HCT116 (cell line): ENCODE data around the gene MRRF. TPM values are rescaled to one million over a fixed set of nuclear protein-coding genes. Genes with fewer than 3 reads are reported as not detected.

Experiments
- ATAC-seq: fragments of 200-7000 bp; cut with Tn5 transposase; 2 replicates; pipeline ENCODE4 v1.9.1; 2020; ENCODE audit warnings: mild to moderate bottlenecking, moderate library complexity
- BruUV-seq: library from RNA; stranded (reverse); fragments of 400-500 nt; replicated peaks from 2 replicates; lab custom pipeline; 2021; lab: Mats Ljungman, UMichigan
- CTCF ChIA-PET: fragments of 300-600 bp; sonication (Branson Sonifier 250); formaldehyde crosslinking; loops from one replicate; lab custom pipeline; 2021; ENCODE audit warnings: antibody characterized with exemption; lab: Charles Lee
- POLR2A ChIA-PET: fragments of 300-600, 350-600 bp; sonication (Branson Sonifier 250); formaldehyde crosslinking; loops from one replicate; lab custom pipeline; 2021; ENCODE audit warnings: antibody characterized with exemption; lab: Charles Lee
- RAD21 ChIA-PET, 2 experiments: fragments of 300-600 bp; sonication (Branson Sonifier 250); formaldehyde crosslinking; loops; one replicate each; lab custom pipeline; 2023; ENCODE audit warnings: low total read pairs in 2 of 2; ENCODE audit not compliant: uncharacterized antibody in 2 of 2, unreplicated experiment in 2 of 2, low non-redundant PET in 1 of 2; lab: Charles Lee
- DNase-seq: peaks from one replicate; pipeline ENCODE4 v3.0.0-alpha.2; 2010; ENCODE audit warnings: low read depth, low spot score
- H2AFZ ChIP-seq: fragments of 200-600 bp; shearing (Covaris generic), sonication (generic); 2 replicates; pipeline ENCODE4 v1.6.1; 2017; ENCODE audit warnings: low read depth, mixed run types, mixed read lengths, antibody characterized with exemption, low read length; ENCODE audit not compliant: poor library complexity, severe bottlenecking
- H3K27ac ChIP-seq: 2 replicates; pipeline ENCODE4 v1.5.1; 2012; ENCODE audit warnings: low read depth, low read length
- H3K27me3 ChIP-seq: fragments of 200-600 bp; sonication (generic); 2 replicates; pipeline ENCODE4 v1.6.1; 2016; ENCODE audit warnings: mixed run types, low read length, mixed read lengths; ENCODE audit not compliant: insufficient read depth
- H3K36me3 ChIP-seq, 2 experiments: fragments of 200-500 bp in 1 of 2; fragments of 200-600 bp in 1 of 2; sonication (Bioruptor generic) in 1 of 2; sonication (generic) in 1 of 2; 2 replicates each; pipeline versions ENCODE4 v1.5.1 to v1.6.1; 2014 to 2016; ENCODE audit warnings: low read length in 2 of 2, inconsistent platforms in 1 of 2, mixed read lengths in 1 of 2, mixed run types in 1 of 2; ENCODE audit not compliant: insufficient read depth in 2 of 2, control insufficient read depth in 1 of 2
- H3K4me1 ChIP-seq, 2 experiments: fragments of 200-600 bp in 1 of 2; sonication (generic) in 1 of 2; 2 replicates each; pipeline versions ENCODE4 v1.5.1 to v1.6.1; 2012 to 2017; ENCODE audit warnings: low read length in 2 of 2, inconsistent platforms in 1 of 2, mild to moderate bottlenecking in 1 of 2, mixed read lengths in 1 of 2, mixed run types in 1 of 2, moderate library complexity in 1 of 2; ENCODE audit not compliant: insufficient read depth in 2 of 2, control insufficient read depth in 1 of 2
- H3K4me2 ChIP-seq: fragments of 200-600 bp; sonication (generic); 2 replicates; pipeline ENCODE4 v1.6.1; 2017; ENCODE audit warnings: mixed run types, low read length, mixed read lengths
- H3K4me3 ChIP-seq, 2 experiments: fragments of 200-600 bp in 1 of 2; sonication (generic) in 1 of 2; replicated peaks in 1 of 2; 2 replicates each; pipeline ENCODE4 v1.5.1; 2011 to 2016; ENCODE audit warnings: low read length in 2 of 2, control low read depth in 1 of 2, low read depth in 1 of 2, mild to moderate bottlenecking in 1 of 2, mixed read lengths in 1 of 2, mixed run types in 1 of 2
- H3K79me2 ChIP-seq: fragments of 200-600 bp; sonication (generic); 2 replicates; pipeline ENCODE4 v1.6.1; 2017; ENCODE audit warnings: mild to moderate bottlenecking, mixed run types, low read length, moderate library complexity, mixed read lengths; ENCODE audit not compliant: insufficient read depth
- H3K9ac ChIP-seq: fragments of 200-600 bp; sonication (generic); 2 replicates; pipeline ENCODE4 v1.6.1; 2016; ENCODE audit warnings: low read length, mixed read lengths
- H3K9me2 ChIP-seq: fragments of 200-600 bp; sonication (generic), shearing (Covaris generic); 2 replicates; pipeline ENCODE4 v1.6.1; 2017; ENCODE audit warnings: mixed run types, mild to moderate bottlenecking, moderate library complexity; ENCODE audit not compliant: insufficient read depth
- H3K9me3 ChIP-seq, 2 experiments: fragments of 200-500 bp in 1 of 2; fragments of 200-600 bp in 1 of 2; sonication (Bioruptor generic) in 1 of 2; sonication (generic) in 1 of 2; 2 replicates each; pipeline ENCODE4 v1.6.1; 2014 to 2017; ENCODE audit warnings: low read length in 2 of 2, mixed read lengths in 2 of 2, inconsistent platforms in 1 of 2, low read depth in 1 of 2, mild to moderate bottlenecking in 1 of 2, mixed run types in 1 of 2, moderate library complexity in 1 of 2; ENCODE audit not compliant: control insufficient read depth in 1 of 2, insufficient read depth in 1 of 2
- H4K20me1 ChIP-seq: fragments of 200-600 bp; sonication (generic), shearing (Covaris generic); 2 replicates; pipeline ENCODE4 v1.6.1; 2017; ENCODE audit warnings: mixed run types, mild to moderate bottlenecking, moderate library complexity; ENCODE audit not compliant: insufficient read depth
- ATF3 ChIP-seq: IDR thresholded peaks from 2 replicates; pipeline ENCODE4 v1.6.1; 2012
- CBX3 ChIP-seq: IDR thresholded peaks from 2 replicates; pipeline ENCODE4 v1.6.1; 2012; ENCODE audit warnings: low read depth
- CEBPB ChIP-seq: IDR thresholded peaks from 2 replicates; pipeline ENCODE4 v1.6.1; 2012; ENCODE audit warnings: low read depth
- CTCF ChIP-seq, 3 experiments: fragments of 200-600 bp in 1 of 3; sonication (generic) in 1 of 3; IDR thresholded peaks in 2 of 3; conservative IDR thresholded peaks in 1 of 3; 2 replicates each; pipeline ENCODE4 v1.5.1; 2012 to 2017; ENCODE audit warnings: low read depth in 2 of 3, low read length in 2 of 3, antibody characterized with exemption in 1 of 3, borderline replicate concordance in 1 of 3, control low read depth in 1 of 3, mild to moderate bottlenecking in 1 of 3, mixed read lengths in 1 of 3, mixed run types in 1 of 3, moderate library complexity in 1 of 3; ENCODE audit not compliant: insufficient read depth in 1 of 3
- ELF1 ChIP-seq: IDR thresholded peaks from 2 replicates; pipeline ENCODE4 v1.6.1; 2012; ENCODE audit warnings: low read depth, borderline replicate concordance
- FOSL1 ChIP-seq: IDR thresholded peaks from 2 replicates; pipeline ENCODE4 v1.6.1; 2012; ENCODE audit warnings: low read depth
- YY1 ChIP-seq: IDR thresholded peaks from 2 replicates; pipeline ENCODE4 v1.6.1; 2011; ENCODE audit warnings: low read length, low read depth, moderate library complexity, mild to moderate bottlenecking; ENCODE audit not compliant: insufficient replicate concordance; ENCODE audit errors: extremely low read depth
- ZFX ChIP-seq: fragments of 450-650 bp; IDR thresholded peaks from 2 replicates; pipeline ENCODE4 v1.6.1; 2017
- ZNF274 ChIP-seq: fragments of 200-500 bp; sonication (Bioruptor generic); IDR thresholded peaks from 2 replicates; pipeline ENCODE4 v1.6.1; 2014; ENCODE audit warnings: mild to moderate bottlenecking, low read depth, low read length, inconsistent platforms
- intact Hi-C: fragments of 100-400 bp; cut with micrococcal nuclease; formaldehyde crosslinking; loops from 2 replicates; pipeline ENCODE4 v1.10.0; 2022
- total RNA-seq: library from RNA; stranded (reverse); gene quantifications from one replicate; pipeline ENCODE4 v1.2.1, GENCODE V29; 2021; ENCODE audit not compliant: unreplicated experiment
- TF ChIP-seq, protein P1 (sequence below): IDR thresholded peaks from 2 replicates; pipeline ENCODE4 v1.6.1; 2012; ENCODE audit warnings: low read depth

Gene MRRF
- total RNA-seq, 1 experiment from 2014 or later: 88.6 TPM

- H3K27me3 ChIP-seq: peaks cover 13% of the 10 kb centered on the region; the same call in 1 of the 2 replicates
- H3K4me1 ChIP-seq: peaks cover 0 to 2% of the 10 kb centered on the region in 2 experiments; a peak in 1 of 4 replicates
- H3K4me3 ChIP-seq: no peak overlapping the region
- intact Hi-C loops: no loop called here
- no peaks in the 10 kb centered on the region for H3K9me2 ChIP-seq
- ChIA-PET CTCF (no interaction called here), RAD21 (no interaction called here), POLR2A (no interaction called here)
- ATAC-seq (no peak), DNase-seq (no peak)
- H3K9me3 ChIP-seq: no peaks in the 10 kb centered on the region
- H3K9ac ChIP-seq: no peak overlapping the region
- no TSS peak for BruUV-seq
- no peaks in the 10 kb centered on the region for H3K36me3 ChIP-seq
- no peak overlapping the region for H3K27ac ChIP-seq
- H3K79me2 ChIP-seq: no peaks in the 10 kb centered on the region
- H4K20me1 ChIP-seq: no peaks in the 10 kb centered on the region
- no peak overlapping the region for H2AFZ ChIP-seq
- H3K4me2 ChIP-seq: no peak overlapping the region
- TF ChIP-seq CEBPB (no peak), CBX3 (no peak), ELF1 (no peak), YY1 (no peak), ZNF274 (no peak), ATF3 (no peak), CTCF (IDR thresholded peaks at IDR 0.05 in 2 of 3, conservative IDR thresholded peaks at IDR 0.05 in 1 of 3; ENCODE audit: borderline replicate concordance in 1 of 3, insufficient read depth in 1 of 3, low read depth in 2 of 3, low read length in 2 of 3) (no peak), FOSL1 (no peak), ZFX (no peak)
- TF ChIP-seq, protein P1, sequence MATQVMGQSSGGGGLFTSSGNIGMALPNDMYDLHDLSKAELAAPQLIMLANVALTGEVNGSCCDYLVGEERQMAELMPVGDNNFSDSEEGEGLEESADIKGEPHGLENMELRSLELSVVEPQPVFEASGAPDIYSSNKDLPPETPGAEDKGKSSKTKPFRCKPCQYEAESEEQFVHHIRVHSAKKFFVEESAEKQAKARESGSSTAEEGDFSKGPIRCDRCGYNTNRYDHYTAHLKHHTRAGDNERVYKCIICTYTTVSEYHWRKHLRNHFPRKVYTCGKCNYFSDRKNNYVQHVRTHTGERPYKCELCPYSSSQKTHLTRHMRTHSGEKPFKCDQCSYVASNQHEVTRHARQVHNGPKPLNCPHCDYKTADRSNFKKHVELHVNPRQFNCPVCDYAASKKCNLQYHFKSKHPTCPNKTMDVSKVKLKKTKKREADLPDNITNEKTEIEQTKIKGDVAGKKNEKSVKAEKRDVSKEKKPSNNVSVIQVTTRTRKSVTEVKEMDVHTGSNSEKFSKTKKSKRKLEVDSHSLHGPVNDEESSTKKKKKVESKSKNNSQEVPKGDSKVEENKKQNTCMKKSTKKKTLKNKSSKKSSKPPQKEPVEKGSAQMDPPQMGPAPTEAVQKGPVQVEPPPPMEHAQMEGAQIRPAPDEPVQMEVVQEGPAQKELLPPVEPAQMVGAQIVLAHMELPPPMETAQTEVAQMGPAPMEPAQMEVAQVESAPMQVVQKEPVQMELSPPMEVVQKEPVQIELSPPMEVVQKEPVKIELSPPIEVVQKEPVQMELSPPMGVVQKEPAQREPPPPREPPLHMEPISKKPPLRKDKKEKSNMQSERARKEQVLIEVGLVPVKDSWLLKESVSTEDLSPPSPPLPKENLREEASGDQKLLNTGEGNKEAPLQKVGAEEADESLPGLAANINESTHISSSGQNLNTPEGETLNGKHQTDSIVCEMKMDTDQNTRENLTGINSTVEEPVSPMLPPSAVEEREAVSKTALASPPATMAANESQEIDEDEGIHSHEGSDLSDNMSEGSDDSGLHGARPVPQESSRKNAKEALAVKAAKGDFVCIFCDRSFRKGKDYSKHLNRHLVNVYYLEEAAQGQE: no peak
These were observed 30.5 kb upstream of the MRRF start for GRCh38 chr9:122234022-122234748.
